DMS153 (cell line): ENCODE data around the gene B9D1.

Source experiments
- DNase-seq: peaks from one replicate; lab custom pipeline; 2025; lab: John Stamatoyannopoulos, UW

B9D1 gene

DNA sequence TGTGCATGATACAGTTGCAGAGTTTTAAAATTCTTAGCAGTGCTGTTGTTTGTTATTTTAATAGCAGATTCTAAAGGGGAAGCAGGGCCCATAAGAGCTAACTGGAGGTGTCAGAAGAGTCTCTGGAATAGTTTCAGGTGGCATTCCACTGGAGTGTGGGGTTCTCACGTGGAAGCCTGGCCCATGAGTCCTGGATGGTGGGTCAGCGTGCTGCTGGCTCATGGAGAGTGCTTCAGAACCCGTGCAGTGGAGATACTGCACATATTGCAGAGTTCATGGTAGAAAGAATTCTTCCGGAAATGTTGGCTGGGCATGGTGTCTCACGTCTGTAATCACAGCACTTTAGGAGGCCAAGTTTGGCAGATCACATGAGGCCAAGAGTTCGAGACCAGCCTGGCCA is 43.9 kb downstream of the B9D1 start:
- DNase-seq = no peak

DNA sequence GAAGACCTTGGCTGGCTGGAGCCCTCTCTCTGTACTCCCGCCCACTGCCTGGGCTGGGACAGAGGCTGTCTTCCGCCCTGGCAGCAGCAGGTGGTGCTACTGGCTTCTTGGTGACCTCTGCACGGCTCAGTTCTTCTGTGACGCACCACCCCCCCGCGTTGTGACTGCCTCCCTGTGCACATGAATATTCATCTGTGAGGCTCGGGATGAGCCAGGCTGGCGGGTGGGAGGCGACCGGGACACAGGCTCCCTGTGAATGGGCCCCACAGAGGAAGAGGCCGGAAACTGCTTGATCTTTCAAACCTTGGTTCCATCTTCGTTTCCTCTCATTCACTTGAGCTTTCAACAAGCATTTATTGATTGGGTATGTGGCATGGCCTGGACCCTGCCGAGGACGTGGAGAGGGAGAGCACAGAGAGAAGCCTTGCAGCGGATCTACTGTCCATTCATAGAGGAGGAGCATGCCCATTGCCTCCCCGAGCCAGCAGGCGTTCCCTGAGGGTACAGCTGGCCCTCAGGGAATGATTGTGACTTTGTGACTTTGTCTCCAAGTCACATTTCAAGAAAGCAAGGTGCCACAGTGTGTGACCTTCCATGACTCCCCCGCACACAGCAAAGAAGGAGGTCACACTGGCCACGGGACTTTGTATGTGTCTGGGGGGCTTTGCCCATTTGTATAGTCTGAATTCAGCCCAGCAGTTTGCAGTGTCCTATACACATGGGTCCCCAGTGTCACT is 45.0 kb downstream of the B9D1 start:
- no peak for DNase-seq

DNA sequence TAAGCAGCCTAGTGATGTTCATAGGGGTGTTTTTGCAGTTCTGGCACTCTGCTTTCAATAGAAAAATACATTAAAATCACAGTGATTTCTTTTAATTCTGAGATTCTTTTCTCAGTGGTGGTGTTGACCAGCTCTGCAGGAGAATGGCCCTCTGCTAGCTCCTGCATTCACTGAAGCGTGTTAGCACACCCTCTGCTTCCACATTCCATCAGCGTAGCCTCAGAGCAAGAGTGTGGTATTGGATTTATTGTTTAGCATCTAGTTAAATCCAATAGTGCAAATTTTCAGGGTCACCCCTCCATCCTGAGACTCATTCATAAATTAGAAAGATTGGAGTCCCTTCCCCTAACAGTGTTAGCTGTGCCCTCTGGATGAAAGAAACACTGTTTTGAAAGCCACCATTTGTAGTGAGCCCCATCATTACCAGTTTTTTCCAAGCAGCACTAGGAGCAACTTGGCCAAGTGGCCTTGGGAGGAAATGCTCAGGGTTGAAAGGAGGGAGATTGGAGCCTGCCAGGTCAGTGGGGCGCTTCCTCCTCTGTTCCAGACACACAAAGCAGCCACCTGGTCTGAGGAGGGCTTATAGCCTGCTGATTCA is 45.7 kb downstream of the B9D1 start:
- DNase-seq = no peak

- DNase-seq = no peak
These were observed 47.4 kb downstream of the B9D1 start for GRCh38 chr17:19315104-19315503.

- DNase-seq = no peak
These were observed 48.5 kb downstream of the B9D1 start for GRCh38 chr17:19313746-19314651.

GRCh38 chr17:19313066-19313745 is 49.3 kb downstream of the B9D1 start:
- DNase-seq = no peak

DNA sequence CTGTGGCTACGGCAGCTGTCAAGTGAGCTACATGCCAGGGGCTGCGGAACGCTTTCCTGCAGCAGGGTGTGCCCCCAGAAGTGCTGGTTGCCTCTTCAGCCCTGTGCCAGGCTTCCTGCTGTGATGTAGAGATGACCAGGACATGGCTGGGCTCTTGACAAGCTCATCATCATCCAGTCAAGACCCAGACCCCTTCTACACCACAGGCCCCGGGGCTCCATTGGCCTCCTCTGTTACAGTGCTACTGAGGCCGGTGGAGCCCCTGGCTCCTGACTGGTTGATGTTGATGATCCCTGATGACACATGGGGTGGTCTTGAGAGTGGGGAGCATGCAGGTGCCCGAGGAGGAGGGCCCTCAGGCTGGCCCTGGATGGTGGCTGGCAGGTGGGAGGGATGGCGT is 50.1 kb downstream of the B9D1 start:
- DNase-seq = no peak

- no peak for DNase-seq
These were observed 50.9 kb downstream of the B9D1 start for GRCh38 chr17:19311421-19312215.

DNA sequence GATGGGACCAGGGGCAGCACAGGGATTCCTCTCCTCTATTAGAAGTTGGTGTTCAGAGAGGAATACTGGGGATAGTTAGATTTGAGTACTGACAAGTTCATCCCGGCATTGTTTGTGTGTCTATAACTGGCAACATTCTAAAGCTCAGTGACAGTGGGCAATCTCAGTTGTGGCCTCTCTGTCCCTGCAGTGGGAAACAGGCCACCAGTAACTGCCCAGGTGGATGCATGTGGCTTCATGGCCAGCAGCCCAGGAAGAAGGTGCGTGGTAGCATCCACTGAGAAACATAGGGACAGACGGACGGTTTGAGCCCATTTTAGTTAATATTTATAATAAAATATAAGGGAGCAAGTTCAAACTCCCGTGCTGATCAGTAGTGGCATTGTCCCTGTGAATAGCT is 51.5 kb downstream of the B9D1 start:
- no peak for DNase-seq

GRCh38 chr17:19310151-19310550 is 52.4 kb downstream of the B9D1 start:
- DNase-seq = no peak

DNA sequence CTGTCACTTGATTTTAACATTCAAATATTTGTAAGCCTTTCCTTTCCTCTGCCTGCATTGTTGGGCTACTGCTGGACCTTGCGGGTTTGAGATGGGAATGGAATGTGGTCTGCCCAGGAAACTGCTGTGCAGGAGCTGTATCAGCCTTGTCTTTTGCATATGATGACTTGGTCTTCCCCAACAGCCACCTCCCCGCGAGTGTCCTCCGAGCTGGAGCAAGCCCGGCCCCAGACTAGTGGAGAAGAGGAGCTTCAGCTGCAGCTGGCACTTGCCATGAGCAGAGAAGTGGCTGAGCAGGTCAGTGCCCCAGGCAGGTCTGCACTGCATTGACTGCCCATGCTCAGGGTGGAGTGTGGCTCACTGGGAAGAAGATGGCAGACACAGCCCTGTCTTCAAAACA is 52.8 kb downstream of the B9D1 start:
- DNase-seq = no peak

DNA sequence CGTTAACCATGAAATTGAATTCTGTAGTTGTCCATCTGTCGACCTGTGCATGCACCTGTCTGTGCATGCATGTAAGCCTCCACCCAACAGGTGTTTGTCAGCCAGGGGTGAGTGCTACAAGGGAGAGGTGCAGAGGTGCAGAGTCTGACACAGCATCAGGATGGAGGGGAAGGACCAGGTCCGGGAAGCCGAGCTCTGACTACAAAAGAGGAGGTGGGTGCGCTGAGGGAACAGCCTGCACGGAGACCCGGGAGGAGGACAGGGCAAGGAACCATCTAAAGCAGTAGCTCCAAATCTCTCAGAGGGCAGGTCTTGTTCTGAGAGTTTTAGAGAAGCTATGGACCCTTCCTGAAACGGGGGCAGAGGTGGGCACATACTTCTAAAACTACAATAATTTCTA is 54.1 kb downstream of the B9D1 start:
- DNase-seq = no peak

DNA sequence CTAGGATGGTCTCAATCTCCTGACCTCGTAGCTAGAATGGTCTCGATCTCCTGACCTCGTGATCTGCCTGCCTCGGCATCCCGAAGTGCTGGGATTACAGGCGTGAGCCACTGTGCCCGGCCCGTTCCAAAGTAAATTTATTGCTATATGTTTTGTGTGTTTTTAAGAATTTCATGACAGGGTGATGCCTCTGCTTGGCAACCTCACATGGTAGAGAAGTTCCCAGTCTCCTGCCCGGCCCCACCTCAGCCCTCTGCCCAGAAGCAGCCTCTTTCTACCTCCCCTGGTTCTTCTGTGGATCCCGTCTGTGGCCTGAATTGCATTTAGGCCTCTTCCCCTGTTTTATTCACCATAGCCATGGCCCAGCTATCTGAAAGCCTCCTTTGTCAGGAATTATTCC is 55.0 kb downstream of the B9D1 start:
- no peak for DNase-seq

GRCh38 chr17:19306160-19307111 is 56.1 kb downstream of the B9D1 start:
- DNase-seq = no peak

DNA sequence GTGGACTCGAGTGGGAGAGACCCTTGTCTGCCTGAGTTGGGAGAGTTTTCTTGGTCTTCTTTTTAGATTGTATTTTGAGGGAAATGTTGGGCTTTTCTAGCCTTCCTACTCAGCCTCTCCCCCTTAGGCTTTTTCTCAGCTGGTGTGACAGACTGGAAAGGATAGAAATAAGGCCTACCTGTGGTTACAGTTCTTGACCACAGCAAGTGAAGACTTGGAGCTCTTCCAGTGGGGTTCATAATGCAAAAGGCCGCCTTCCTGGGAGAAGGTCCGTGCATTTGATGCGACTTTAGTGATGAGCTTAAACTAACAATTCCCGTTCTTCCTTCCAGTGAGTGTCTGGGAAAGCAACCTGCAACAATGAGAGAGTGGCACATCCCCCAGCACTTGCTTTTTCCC is 56.8 kb downstream of the B9D1 start:
- no peak for DNase-seq

GRCh38 chr17:19305256-19305655 is 57.3 kb downstream of the B9D1 start:
- no peak for DNase-seq

DNA sequence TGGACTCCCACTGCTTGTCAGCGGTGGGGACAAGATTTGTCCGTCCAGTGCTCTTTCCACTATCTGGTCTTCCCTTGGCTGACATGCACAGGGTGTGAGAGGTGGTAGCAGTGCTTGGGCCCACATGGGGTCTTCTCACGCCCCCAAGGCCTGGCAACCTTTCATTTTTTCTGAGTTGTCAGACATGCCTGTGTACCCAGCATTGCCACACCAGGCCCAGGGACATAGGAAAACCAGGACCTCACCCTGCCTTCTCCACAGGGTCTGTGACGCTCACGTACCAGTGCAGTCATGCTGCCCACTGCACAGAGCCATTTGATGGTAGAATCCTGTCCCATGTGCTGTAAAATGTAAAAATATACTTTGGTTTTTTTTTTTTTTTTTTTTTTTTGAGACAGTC is 57.8 kb downstream of the B9D1 start:
- DNase-seq = no peak

GRCh38 chr17:19304209-19304608 is 58.3 kb downstream of the B9D1 start:
- no peak for DNase-seq

DNA sequence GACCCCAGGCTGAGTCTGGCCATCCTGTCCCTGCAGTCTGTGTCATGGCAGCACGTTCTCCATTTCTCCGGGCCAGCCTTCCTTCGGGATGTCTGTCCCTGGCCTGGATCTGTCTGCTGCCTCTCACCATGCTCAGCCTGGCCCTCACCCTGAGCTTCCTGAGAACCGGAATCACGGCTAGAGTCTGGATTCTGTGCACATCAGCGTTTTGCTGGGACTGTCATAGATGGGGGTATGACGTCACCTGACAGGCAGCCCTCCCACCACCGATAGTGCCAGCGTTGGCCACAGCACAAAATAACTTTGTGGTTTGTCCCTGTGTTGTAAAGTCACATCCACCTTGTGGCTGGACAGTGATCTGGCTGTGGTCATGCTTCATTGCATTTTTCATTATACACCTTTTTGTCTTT is 59.2 kb downstream of the B9D1 start:
- DNase-seq = no peak

GRCh38 chr17:19302791-19303331 is 59.7 kb downstream of the B9D1 start:
- no peak for DNase-seq
